GM19193 (cell line): ENCODE data around the gene ZBTB48.
A peak's percentile ranks its signal among the peaks of the same experiment; 100 is the strongest.

Experiments
- POLR2A ChIP-seq: IDR thresholded peaks from 4 replicates; pipeline ENCODE4 v1.6.1; 2011; ENCODE audit not compliant: insufficient read depth, insufficient read length; ENCODE audit errors: extremely low read depth

The ZBTB48 gene

GRCh38 chr1:6584126-6585080 is 4.6 kb downstream of the ZBTB48 start:
- no peak for TF ChIP-seq POLR2A

DNA sequence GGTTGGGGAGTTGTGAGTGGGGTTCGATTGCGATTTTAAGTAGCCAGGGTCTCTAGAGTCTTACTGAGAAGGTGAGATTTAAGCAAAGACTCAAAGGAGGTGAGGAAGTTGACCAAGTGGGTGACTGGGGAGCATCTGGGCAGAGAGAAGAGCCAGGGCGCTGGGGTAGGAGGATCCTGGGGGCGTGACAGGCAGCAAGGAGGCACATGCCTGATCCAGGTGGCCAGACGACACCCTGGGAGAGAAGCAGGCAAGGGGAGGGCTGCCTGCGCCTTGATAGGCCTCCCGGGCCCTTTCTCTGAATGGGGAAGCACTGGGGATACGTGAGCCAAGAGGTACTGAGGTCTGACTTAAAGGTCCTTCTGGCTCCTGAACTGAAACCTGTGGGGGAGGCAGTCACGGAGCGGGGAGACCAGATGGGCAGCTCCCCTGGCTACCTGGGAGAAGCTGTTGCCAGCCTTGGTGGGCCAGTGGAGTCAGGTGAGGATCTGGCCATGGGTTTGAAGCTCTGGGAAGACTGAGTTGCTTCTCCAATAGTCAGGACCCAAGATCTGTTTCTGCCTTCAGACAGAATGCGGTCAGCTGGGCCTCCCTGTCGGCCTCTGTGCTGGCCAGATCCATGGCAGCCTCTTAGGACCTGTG is 5.4 kb downstream of the ZBTB48 start:
- no peak for TF ChIP-seq POLR2A

DNA sequence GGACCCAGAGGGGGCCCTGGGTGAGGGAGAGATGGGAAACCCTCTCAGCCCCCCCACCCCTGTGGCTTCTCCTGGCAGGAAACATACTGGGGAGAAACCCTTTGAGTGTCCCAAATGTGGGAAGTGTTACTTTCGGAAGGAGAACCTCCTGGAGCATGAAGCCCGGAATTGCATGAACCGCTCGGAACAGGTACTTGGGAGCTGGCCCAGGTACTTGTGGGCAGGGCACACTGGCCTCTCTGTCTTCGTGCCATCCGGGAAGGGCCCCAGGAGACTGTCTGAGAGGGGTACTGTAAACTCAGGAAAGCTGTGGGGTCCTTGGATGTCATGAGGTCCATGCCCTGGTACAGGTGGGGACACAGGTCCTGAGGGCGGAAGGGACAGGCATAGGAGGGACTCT is 6.0 kb downstream of the ZBTB48 start:
- TF ChIP-seq POLR2A, result no peak

- TF ChIP-seq POLR2A, result peak; percentile 2
These were observed 6.6 kb downstream of the ZBTB48 start for GRCh38 chr1:6586404-6586816.

DNA sequence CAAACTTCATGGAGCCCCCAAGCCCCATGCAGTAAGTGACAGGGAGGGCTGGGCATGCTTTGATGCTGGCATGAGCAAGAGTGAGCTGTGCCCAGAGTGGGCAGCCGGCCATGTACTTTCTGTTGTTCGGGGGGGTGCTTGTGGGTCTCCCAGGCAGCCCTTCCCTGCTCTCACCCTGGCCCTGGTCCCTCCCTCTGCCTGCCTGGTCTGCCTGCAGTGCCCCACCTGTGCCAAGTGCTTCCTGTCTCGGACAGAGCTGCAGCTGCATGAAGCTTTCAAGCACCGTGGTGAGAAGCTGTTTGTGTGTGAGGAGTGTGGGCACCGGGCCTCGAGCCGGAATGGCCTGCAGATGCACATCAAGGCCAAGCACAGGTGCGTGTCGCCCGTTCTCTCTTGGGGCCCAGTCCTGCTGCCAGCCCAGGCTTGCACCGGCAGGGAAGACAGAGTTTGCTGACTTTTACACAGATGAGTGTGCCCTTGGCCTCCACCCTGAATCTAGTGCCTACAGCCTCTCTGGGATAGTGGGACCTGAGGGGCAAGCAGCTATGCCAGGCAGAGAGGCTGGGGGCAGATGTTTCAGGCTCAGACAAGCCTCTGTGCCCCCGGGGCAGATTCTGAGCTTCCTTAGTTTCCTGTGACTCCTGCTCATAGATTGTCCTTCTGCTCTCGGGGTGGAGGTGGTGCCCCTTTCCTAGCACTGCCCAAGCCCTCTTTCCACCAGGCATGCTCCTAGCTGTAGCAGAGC is 7.6 kb downstream of the ZBTB48 start:
- TF ChIP-seq POLR2A, result no peak

- TF ChIP-seq POLR2A, result no peak
These were observed 8.5 kb downstream of the ZBTB48 start for GRCh38 chr1:6588128-6588892.

GRCh38 chr1:6588893-6589520 is 9.2 kb downstream of the ZBTB48 start:
- TF ChIP-seq POLR2A, result no peak

DNA sequence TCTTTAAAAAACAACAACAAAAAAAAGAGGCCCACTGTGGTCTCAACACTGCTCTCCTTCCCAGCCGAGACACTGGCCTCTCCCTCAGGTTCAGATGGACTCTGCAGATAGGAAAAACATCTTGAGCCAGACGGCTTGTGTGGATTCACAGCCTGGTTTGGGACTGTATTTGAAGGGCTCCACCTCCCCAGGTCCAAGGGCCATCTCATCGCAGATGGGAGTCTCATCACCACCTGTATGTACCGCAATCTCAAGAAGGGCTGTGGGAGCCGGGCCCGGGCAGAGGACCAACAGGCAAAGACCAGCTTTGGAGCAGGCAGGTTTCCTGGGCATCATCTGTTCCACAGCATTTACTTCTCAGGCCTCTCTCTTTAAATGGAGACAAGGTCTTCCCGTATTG is 10.3 kb downstream of the ZBTB48 start:
- TF ChIP-seq POLR2A, result no peak

GRCh38 chr1:6591222-6591621 is 11.4 kb downstream of the ZBTB48 start:
- no peak for TF ChIP-seq POLR2A

DNA sequence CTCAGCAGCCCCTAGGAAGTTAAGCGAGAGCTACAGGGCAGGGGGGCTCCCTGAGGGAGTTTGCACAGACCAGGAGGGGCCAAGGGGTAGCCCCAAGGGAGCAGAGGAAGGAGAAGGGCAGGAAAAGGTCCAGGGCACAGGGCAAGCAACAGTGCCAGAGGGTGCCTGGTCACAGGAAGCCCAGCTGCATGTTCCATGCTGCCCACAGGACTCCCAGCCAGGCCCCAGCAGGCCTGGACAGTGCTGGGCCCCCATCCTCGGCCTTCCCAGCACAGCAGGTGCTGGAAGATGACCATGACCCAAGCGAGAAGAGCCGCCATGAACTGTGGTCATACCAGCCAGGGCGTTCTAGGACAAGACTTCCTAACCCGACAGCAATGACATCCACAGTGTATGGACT is 11.8 kb downstream of the ZBTB48 start:
- no peak for TF ChIP-seq POLR2A

DNA sequence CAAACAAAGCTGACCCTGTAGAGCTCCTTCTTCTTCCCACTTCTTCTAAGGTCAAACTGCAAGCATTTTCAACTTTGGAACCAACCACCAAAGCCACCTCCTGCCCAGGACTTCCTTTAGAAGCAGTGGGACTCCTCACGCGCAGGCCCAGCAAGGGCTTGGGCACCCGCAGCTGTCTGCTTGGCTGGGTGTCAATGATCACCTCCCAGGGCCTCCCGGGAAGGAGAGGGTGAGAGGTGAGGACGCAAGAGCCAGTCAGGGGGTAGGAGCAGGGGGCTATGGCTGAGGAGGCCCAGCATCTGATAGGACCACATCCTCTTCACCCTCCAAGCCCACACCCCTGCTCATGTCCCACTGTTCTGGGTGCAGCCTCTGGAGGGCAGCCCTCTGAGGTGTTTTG is 12.6 kb downstream of the ZBTB48 start:
- TF ChIP-seq POLR2A, result no peak

DNA sequence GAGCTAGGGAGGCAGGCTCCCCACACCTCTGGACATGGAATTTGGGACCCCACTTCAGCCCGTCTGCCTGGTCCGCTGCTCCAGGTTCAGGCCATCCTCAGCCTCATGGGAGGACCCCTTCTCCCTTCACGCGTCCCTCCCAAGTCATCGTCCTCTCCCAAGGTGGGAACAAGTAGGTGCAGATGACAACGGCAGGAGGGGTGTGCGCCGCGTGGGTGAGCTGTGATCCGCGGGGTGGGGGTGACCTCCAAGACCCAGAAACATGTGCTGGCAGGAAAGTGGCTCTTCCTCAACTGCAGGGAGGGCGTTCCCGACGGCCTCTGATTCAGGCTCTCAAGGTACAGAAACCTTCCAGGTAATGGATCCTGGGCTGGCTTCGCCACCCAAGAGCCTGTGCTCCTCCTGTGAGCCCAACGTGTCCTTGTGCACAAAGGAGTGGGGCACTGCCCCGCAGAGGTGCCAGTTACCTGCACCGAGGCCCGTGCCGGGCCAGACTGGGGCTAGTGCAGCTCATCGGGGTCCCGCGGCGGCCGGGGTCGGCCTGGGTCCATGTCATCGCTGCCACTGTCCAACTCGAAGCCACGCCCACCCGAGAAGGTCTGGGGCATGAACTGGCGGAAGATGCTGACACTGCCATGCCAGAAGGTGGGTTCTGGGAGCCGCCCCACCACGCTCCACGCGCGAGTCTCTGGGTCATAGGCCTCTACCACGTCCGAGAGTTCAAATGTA is 13.2 kb downstream of the ZBTB48 start:
- no peak for TF ChIP-seq POLR2A

GRCh38 chr1:6593810-6594209 is 14.0 kb downstream of the ZBTB48 start:
- TF ChIP-seq POLR2A, result no peak

- no peak for TF ChIP-seq POLR2A
These were observed 15.4 kb downstream of the ZBTB48 start for GRCh38 chr1:6594977-6595740.

DNA sequence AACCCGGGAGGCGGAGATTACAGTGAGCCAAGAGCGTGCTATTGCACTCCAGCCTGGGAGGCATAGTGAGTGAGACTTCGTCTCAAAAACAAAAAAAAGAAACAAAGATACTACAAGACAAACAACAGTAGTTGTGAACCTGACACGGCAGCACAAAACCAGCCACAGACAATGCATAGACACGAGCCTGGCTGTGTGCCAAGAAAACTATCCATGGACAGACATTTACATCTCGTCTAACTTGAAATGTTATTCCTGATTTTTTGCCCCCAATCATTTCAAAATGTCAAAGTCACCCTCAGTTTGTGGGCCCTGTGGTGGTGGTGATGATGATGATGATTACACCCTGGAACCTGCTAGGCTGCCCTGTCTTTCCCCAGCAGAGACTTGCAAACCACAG is 16.6 kb downstream of the ZBTB48 start:
- TF ChIP-seq POLR2A, result no peak
